Heart right ventricle (tissue), 16 donors: Measurements from ENCODE around the gene FAM53A. TPM values are rescaled to one million over a fixed set of nuclear protein-coding genes. Genes with fewer than 3 reads are reported as not detected.

ENCODE experiments used
- ATAC-seq, 8 donors: fragments of 200-7000 bp; cut with Tn5 transposase; one replicate each; pipeline ENCODE4 v1.9.1; 2020; ENCODE audit warnings: mild to moderate bottlenecking in 8 of 8, moderate library complexity in 8 of 8, moderate number of reproducible peaks in 1 of 8
- DNase-seq, 2 donors: peaks; one replicate each; pipeline ENCODE4 v3.0.0-alpha.2; 2020
- H3K27ac ChIP-seq, 10 donors: fragments of 200-600 bp; sonication (generic) in 2 of 10; one replicate each; pipeline versions ENCODE4 v1.5.0 to v1.8.0; 2020 to 2022; ENCODE audit warnings: mild to moderate bottlenecking in 3 of 10
- H3K27me3 ChIP-seq, 7 donors: fragments of 200-600 bp; one replicate each; pipeline ENCODE4 v1.8.0; 2021 to 2022; ENCODE audit warnings: mild to moderate bottlenecking in 2 of 7
- H3K36me3 ChIP-seq, 9 donors: fragments of 200-600 bp; sonication (generic) in 1 of 9; one replicate each; pipeline versions ENCODE4 v1.5.0 to v1.8.0; 2020 to 2022; ENCODE audit warnings: mild to moderate bottlenecking in 2 of 9
- H3K4me1 ChIP-seq, 9 donors: fragments of 200-600 bp; sonication (generic) in 1 of 9; one replicate each; pipeline versions ENCODE4 v1.5.0 to v1.8.0; 2020 to 2022; ENCODE audit warnings: mild to moderate bottlenecking in 4 of 9
- H3K4me3 ChIP-seq, 10 donors: fragments of 200-600 bp; sonication (generic) in 2 of 10; one replicate each; pipeline versions ENCODE4 v1.5.0 to v1.8.0; 2020 to 2022; ENCODE audit warnings: mild to moderate bottlenecking in 7 of 10, moderate library complexity in 2 of 10
- H3K9me3 ChIP-seq, 11 donors: fragments of 200-600 bp in 10 of 11; sonication (generic) in 2 of 11; one replicate each; pipeline versions ENCODE4 v1.5.0 to v1.8.0; 2013 to 2022; ENCODE audit warnings: mild to moderate bottlenecking in 2 of 11, control low read depth in 1 of 11, moderate library complexity in 1 of 11
- CTCF ChIP-seq, 9 donors: fragments of 200-600 bp; sonication (generic) in 2 of 9; IDR thresholded peaks; one replicate each; pipeline versions ENCODE4 v1.5.0 to v1.8.0; 2021 to 2022; ENCODE audit warnings: antibody characterized with exemption in 9 of 9, mild to moderate bottlenecking in 5 of 9, moderate library complexity in 1 of 9
- WGBS, 2 donors: extraction: QIAGEN DNeasy Blood & Tissue Kit; methylation state at CpG; one replicate each; pipeline ENCODE4 v1.1.7; 2013; ENCODE audit warnings: inconsistent platforms in 1 of 2; 5-methylcytosine and 5-hydroxymethylcytosine counted together
- intact Hi-C, 10 donors: fragments of 100-400 bp; cut with DNase I; formaldehyde crosslinking; loops; one replicate each; pipeline versions ENCODE4 v1.11.1 to v1.14.2; 2022
- polyA plus RNA-seq, 2 donors: library from polyadenylated mRNA; stranded (reverse); fragments of 200-250 nt; gene quantifications; one replicate each; pipeline ENCODE4 v1.2.3, GENCODE V29; 2013
- total RNA-seq, 10 donors: library from RNA; stranded (reverse); fragmentation: NEBNext Ultra II Directional in 3 of 10; extraction: Animal tissue kit (Norgen Biotek cat#: 25700) in 3 of 10; gene quantifications; one replicate each; pipeline versions ENCODE4 v1.2.1 to v1.2.4, GENCODE V29; 2021 to 2023
- donor health status: Arrhythmogenic right ventricular cardiomyopathy.
- donor health status: ischemic (EF 13 %, LVEDD 7.1; RV severe dilation, severe dysfunction).
- donor health status: healthy with polysubstance abuse.
- donor health status: DM: no; HTN: yes; CAD: no.
- donor health status: DM: no; HTN: no; CAD: no.
- donor health status: ischemic (EF 25% LVEDD 6.9; RV normal size, moderate dysfunction).
- donor health status: ischemic (EF 25% LVEDD 5.7; RV mildly dilated, moderate dysfunction).
- donor health status: healthy.
- donor health status: DM: yes; HTN: yes; CAD: no.
- donor health status: Ischemic cardiomyopathy.
- donor health status: ischemic (EF 35%, LVEDD 5.7; RV mildly dilated, moderate dysfunction).
- donor health status: nonischemic (EF 11% LVEDD 7.7; RV severe dilation, severe dysfunction).
- donor health status: DM: yes; HTN: yes; CAD: no.
- donor health status: PGD.
- donor health status: ischemic (EF 29% LVEDD 5.4; RV normal size, mild dysfunction).
- donor health status: nonischemic (EF 23%, LVEDD 6.1; RV moderate dilation, normal function).

Gene FAM53A
- total and polyA plus RNA-seq, 12 donors = 0.24 to 1.5 (median 0.74) TPM

DNA sequence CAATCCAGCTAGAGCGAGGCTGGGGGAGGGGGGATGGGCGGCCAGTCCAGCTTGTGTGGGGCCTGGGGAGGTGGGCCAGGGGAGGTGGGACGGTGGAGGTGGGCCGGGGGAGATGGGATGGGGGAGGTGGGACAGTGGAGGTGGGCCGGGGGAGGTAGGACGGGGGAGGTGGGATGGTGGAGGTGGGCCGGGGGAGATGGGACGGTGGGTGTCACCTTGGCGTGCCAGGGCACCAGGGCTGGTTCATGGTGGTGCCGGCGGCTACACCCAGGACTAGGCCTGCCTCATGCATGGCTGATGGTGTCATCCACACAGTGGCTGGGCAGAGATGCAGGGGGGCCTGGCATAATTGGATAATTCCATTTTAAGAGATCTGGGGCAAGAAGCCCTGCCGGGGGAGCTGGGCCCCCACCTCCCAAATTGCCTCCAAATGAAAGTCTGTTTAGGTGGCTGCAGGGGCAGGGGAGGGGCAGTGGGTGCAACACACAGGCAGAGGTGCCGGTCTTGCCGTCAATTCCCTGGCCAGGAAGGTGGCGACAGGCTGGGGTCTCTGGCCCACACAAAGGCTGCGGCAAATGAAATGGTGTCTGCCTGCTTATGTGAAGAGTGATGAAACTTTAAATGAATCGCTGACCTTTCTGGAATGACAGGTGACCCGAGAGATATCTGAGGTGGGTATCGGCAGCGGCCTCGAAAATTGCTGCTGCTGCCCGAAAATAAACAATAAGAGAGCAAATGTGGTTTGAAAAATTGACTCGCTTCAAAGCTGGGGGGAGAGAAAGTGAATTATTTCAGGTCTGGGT lies 82.1 kb downstream of the FAM53A start:
- Histone ChIP-seq H3K4me1 (no peaks in the 10 kb centered on the region), H3K27ac (no peak overlapping the region), H3K36me3 (no peaks in the 10 kb centered on the region), H3K9me3 (no peaks in the 10 kb centered on the region), H3K4me3 (no peak overlapping the region), H3K27me3 (peaks cover 0 to 76% (median 44%) of the 10 kb centered on the region in 7 donors)
- DNase-seq (peak in 1 of 2 donors; percentile 4), ATAC-seq (no peak)
- intact Hi-C loops = no loop called here
- 80 to 86% methylated on average over 21 to 23 of the region's 23 CpGs for WGBS, 2 donors
- no peak for TF ChIP-seq CTCF (IDR thresholded peaks at IDR 0.05)

GRCh38 chr4:1601533-1601835 lies 82.6 kb downstream of the FAM53A start:
- Histone ChIP-seq H3K9me3 (no peaks in the 10 kb centered on the region), H3K4me3 (no peak overlapping the region), H3K36me3 (no peaks in the 10 kb centered on the region), H3K4me1 (no peaks in the 10 kb centered on the region), H3K27ac (no peak overlapping the region), H3K27me3 (peaks cover 0 to 79% (median 47%) of the 10 kb centered on the region in 7 donors)
- DNase-seq (peak in 1 of 2 donors; percentile 1), ATAC-seq (no peak)
- intact Hi-C loops = no loop called here
- 88 to 96% methylated on average over 2 to 6 of the region's 6 CpGs for WGBS, 2 donors
- no peak for TF ChIP-seq CTCF (IDR thresholded peaks at IDR 0.05)

DNA sequence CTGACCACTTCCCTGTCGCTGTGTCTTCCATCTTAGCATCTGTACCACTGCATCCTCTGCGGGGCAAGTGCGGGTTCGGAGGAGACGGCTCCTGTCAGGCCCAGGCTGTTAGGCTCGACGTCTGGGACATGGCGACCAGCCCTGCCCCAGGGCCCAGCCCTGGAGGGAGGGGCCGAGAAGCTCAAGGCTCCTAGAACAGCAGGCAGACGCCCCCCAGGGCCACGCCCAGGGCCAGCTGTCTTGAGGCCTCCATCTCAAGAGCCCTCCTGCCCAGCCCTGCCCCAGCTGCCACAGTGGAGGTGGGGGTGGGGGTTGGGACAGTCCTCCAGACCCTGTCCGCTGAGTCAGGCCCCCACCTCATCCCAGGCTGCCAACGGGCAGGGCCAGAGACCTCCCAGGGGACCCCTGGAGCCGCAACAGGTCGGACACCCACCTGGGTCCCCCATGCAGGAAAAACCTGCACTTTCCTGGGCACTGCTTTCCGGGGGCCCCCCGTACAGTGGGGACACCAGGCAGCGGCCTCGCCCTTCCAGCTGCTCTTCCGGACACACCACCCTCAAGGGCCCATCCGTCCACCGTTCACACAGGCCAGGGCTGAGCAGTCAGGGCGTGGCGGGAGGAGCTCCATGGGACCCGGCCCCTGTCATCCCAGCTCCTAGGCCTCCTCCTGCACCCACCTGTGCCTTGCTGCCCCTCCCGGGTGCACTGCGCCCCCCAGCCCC lies 83.1 kb downstream of the FAM53A start:
- Histone ChIP-seq H3K36me3 (no peaks in the 10 kb centered on the region), H3K4me3 (no peak overlapping the region), H3K27me3 (peaks cover 0 to 82% (median 52%) of the 10 kb centered on the region in 7 donors), H3K9me3 (no peaks in the 10 kb centered on the region), H3K4me1 (no peaks in the 10 kb centered on the region), H3K27ac (no peak overlapping the region)
- ATAC-seq (no peak), DNase-seq (peak in 1 of 2 donors; percentile 4)
- intact Hi-C loops = no loop called here
- TF ChIP-seq CTCF (IDR thresholded peaks at IDR 0.05) = no peak
- 81 to 86% methylated on average over 22 to 27 of the region's 27 CpGs for WGBS, 2 donors

GRCh38 chr4:1600211-1600780 lies 83.8 kb downstream of the FAM53A start:
- WGBS, 2 donors = 81 to 83% methylated on average over 15 of the region's 15 CpGs
- no peak for TF ChIP-seq CTCF (IDR thresholded peaks at IDR 0.05)
- intact Hi-C loops = no loop called here
- no peaks in the 10 kb centered on the region for H3K9me3 ChIP-seq
- no peak overlapping the region for H3K27ac ChIP-seq
- peaks cover 0 to 82% (median 53%) of the 10 kb centered on the region in 7 donors for H3K27me3 ChIP-seq
- H3K4me3 ChIP-seq = no peak overlapping the region
- ATAC-seq (no peak), DNase-seq (peak in 1 of 2 donors; percentile 0)
- H3K36me3 ChIP-seq = no peaks in the 10 kb centered on the region
- no peaks in the 10 kb centered on the region for H3K4me1 ChIP-seq
